HL-60 (cell line): ENCODE measurements around the gene ATP6V1B1.

Experiments used
- CTCF ChIP-seq: IDR thresholded peaks from one replicate; pipeline ENCODE4 v1.5.1; 2011; ENCODE audit warnings: low read length, control low read depth, inconsistent platforms; ENCODE audit not compliant: insufficient read depth
- GABPA ChIP-seq: IDR thresholded peaks from 2 replicates; pipeline ENCODE4 v1.6.1; 2012; ENCODE audit warnings: low read depth
- POLR2AphosphoS5 ChIP-seq: IDR thresholded peaks from 2 replicates; pipeline ENCODE4 v1.6.1; 2012; ENCODE audit warnings: low read depth
- REST ChIP-seq: IDR thresholded peaks from 2 replicates; pipeline ENCODE4 v1.6.1; 2012; ENCODE audit warnings: low read depth; ENCODE audit not compliant: insufficient replicate concordance
- SPI1 ChIP-seq: IDR thresholded peaks from 2 replicates; pipeline ENCODE4 v1.6.1; 2012; ENCODE audit warnings: low read depth, mild to moderate bottlenecking, borderline replicate concordance

GRCh38 chr2:70904371-70905216 is 31.1 kb upstream of the ATP6V1B1 start:
- TF ChIP-seq SPI1 = no peak
- TF ChIP-seq POLR2AphosphoS5 = no peak
- no peak for TF ChIP-seq CTCF
- no peak for TF ChIP-seq REST
- TF ChIP-seq GABPA = no peak
